ENCODE data around the gene MAPK8.

The MAPK8 gene

DNA sequence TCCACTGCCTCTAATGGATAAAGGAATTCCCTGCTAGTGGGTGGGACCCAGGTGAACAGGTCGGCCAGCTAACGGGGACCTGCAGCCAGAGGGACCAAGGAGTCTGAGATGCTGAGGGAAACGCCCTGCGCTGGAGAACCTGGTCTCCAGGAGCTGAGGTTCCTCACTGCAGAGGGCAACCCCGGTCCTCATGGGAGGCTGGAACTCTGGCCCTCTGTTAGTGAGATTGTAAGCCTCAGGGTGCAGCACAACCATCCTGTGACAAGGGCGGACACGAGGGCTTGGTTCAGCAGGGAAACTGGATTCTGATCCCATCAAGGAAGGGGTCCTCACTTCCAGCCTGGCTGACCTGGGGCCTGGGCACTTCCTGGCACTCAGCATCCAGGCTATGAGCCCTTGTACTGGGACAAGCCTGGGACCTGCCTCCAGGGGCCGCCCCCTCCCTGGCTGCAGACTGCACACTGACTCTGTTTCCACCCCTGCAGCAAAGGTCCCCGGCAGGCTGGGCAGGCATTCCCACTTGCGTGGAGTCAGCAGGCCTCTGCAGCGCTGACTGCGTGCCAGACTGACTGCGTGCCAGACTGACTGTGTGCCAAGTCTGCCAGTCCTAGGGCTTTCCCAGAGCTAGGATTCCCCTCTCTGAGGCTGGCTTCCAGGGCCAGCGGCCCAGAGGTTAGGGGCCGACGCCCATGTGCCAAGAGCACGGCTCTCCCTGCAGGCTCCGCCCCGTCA lies 143.2 kb downstream of the MAPK8 start:
- no peak for DNase-seq (ENCODE audit: low read depth in 2 of 2)

DNA sequence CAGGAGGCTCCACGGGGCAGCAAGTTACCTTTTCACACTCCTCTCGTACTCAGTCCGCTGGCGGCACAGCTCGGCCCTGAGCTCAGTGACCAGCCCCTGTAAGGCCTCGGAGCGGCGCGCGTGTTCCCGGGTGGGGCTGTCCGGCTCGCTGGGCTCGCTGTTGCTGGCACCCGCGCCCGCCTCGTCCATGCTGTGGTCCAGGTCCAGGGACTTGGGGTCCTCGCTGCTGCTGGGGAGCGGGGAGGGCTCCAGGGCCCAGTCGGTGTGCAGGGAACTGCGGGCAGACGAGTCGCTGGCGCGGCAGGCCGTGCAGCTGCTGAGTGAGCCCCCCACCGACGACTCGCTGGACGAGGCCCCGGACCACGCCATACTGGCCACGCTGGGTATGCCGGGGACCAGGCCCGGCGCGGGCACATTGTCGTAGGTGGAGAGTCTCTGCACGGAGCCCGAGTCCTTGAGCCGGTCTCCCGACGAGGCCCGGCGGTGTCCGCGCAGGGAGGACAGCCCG lies 143.8 kb downstream of the MAPK8 start:
- no peak for DNase-seq (ENCODE audit: low read depth in 2 of 2)

DNA sequence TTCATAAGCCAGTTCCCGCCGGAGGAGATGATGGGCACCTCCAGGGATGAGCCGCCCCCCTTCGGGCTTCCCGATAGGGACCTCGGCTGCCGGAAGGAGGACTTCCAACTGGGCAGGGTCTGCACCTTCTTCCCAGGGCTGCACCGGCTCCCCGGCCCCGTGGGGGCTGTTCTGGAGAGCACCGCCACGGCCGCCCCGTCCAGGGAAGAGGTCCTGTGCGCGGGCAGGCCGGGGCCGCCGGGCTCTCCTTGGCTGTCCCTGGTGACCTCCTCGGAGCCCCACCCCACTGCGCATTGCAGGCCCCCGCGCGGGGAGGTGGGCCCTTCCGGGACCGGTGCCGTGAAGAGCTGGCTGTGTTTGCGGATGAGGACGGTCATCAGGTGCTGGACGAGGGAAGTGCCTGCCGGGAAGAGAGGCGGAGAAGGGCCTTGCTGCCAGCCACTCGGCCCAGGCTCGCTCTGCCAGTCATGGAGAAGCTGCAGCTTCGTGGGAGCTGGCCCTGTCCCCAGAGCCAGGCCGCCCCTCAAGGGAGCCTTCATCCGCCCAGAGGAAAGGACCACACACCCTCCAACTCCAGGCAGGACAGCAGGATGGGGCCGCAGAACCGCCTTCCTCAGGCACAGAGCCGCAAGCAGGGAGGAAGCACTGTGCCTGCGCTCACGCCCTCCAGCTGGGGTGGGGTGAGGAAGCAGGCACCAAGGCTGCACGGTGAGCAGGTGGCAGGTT lies 144.4 kb downstream of the MAPK8 start:
- no peak for DNase-seq (ENCODE audit: low read depth in 2 of 2)

GRCh38 chr10:48451969-48452878 lies 145.7 kb downstream of the MAPK8 start:
- no peak for DNase-seq (ENCODE audit: low read depth in 2 of 2)

- DNase-seq (ENCODE audit: low read depth in 2 of 2), result no peak
Observed at GRCh38 chr10:48452879-48453412, 146.5 kb downstream of the MAPK8 start.

DNA sequence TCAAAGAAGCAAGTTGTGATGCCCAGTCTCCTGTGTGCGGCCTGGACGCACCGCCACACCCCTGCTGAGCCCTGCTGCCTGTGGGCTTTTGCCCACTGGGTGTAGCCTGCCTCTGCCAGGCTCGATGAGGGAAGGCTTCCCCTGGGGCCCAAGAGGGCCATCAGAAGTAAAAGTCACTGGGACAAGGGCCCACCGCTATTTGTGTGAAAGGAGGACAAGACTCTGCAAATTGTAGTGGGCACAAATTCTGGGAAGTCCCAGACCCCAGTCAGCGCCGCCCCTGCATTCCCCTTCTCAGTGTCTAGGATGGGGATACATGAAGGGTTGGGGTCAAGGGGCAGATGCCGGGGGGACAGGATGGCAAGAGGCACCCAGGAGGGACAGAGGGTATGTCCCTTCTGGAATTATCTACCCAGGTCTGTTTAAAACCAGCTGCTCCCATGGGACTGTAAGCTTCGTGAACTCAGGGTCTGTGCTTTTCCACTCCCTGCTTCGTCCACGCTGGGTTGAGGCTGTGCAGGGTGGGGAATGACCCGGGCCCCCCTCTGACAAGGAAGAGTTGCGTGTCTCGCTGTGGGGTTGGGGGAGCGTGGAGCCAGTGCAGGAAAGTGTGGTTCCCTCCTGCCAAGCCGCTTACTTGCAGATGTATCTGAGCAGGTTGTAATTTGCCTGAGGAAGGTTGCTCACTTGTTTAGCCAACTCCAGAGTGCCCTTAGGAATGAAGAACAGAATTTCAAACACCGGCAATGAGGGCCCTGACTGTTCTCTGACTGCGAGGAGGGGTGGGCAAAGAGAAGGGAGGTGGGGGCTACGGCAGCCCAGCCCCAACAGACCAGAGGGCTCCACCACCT lies 147.2 kb downstream of the MAPK8 start:
- no peak for DNase-seq (ENCODE audit: low read depth in 2 of 2)

DNA sequence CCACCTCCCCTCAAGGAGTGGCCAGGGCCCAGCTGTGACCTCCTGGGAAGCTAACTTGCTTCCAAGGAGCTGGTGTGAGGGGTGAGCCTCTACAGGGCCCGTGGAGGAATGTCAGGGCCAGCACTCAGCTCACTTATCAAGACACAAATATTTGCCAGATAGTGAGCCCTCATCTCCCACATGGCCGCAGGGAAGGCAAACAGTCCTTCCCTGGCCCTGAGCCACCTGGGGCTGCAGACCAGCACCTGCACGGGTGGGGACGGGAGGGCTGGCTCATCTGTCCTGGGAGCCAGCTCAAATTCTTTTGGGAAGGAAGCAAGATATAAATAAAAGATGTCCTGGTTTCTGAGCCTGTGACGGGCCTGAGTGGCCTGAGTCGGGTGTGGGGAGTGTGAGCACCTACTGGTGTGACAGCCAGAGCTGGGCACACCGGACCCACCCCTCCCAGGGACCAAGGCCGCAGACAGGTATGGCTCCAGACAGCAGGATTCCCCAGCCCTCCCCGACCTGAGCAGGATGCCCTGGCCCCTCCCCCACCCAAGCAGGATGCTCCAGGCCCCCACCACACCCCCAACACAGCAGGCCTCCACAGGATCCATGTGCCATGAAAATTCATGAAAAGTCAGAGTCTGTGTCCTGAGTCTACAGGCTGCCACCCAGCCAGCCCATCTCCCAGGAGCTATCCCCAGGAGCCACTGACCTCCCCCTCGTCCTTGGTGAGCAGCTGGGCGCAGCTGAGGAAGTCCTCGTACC lies 148.0 kb downstream of the MAPK8 start:
- no peak for DNase-seq (ENCODE audit: low read depth in 2 of 2)

GRCh38 chr10:48455055-48455391 lies 148.5 kb downstream of the MAPK8 start:
- DNase-seq (ENCODE audit: low read depth in 2 of 2), result no peak

GRCh38 chr10:48455392-48456151 lies 149.1 kb downstream of the MAPK8 start:
- DNase-seq (ENCODE audit: low read depth in 2 of 2), result no peak

GRCh38 chr10:48456361-48456804 lies 149.9 kb downstream of the MAPK8 start:
- no peak for DNase-seq (ENCODE audit: low read depth in 2 of 2)

DNA sequence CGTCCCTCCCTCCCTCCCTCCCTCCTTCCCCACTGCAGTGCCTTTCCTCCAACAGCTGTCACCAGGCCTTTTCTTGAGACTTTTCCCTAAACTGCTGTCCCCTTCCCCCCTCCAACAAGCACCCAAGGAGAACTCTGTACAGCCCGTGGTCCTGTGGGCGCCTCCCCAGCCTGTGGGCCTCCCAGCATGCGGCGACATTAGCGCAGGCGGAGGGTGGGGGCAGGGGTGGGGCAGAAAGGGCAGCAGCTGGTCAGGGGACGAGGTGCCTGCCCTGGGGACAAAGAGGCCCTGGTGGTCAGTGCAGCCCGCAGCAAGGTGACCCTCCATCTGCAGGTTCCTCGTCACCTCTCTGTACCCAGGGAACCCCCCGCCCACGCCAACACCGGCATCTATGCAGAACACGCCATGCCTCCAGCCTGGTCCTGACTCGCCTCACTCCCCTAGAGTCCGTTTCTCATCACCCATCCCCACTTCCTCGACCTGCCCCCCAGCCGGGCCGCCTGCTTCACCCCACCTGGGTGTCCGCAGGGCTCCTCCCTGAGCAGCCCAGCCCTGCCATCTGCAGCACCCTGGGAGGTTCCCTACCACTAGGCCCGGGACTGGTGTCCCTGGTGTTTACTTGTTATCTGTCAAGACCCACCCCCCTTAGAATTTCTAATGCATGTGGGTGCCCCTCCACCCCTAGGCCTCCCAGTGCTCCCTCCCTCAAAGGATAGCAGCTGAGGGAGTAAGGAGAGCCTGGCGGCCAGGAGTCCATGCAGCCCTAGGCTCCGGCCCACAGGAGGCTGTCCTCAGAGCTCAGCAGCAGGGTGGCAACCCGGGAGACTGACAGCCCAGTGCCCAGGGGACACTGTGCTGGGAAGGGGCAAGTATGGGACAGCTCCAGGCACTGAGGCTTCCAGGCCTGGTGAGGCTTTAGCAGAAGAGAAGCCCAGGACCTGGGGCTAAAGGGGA lies 150.6 kb downstream of the MAPK8 start:
- no peak for DNase-seq (ENCODE audit: low read depth in 2 of 2)

DNA sequence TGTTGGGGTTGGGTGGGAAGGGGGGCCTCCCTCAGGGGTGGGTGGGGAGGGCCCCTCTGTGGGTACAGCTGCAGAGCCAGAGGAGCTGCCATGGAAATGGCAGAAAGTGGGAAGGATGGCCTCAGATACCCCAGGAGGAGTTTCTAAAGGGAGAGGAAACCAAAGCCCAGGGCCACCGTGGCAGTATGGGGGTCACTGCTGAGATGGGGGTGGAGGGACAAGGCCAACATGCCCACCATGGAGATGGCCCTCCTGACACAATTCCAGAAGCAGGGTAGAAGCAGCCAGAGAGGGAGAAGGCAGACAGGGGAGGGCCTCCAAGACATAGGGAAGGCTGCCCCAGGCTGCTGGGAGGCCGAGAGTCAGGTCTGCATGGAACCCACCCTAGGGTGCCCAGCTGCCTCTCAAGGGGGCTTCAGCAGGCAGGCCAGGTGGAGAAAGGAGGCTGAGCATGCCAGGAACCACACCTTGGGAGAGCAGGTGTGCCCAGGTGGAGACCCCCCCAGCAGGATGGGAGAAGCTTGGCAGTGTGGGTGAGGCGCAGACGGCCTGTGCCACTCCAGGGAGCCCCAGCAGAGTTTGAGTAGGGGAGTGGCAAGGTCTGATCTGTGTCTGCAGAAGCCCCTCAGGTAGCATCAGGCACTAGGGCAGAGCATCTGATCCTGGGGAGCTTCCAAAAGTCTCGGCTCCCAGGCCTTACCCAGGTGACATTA lies 151.6 kb downstream of the MAPK8 start:
- DNase-seq (ENCODE audit: low read depth in 2 of 2), result no peak

- DNase-seq (ENCODE audit: low read depth in 2 of 2), result no peak
Observed at GRCh38 chr10:48458662-48459048, 152.2 kb downstream of the MAPK8 start.

DNA sequence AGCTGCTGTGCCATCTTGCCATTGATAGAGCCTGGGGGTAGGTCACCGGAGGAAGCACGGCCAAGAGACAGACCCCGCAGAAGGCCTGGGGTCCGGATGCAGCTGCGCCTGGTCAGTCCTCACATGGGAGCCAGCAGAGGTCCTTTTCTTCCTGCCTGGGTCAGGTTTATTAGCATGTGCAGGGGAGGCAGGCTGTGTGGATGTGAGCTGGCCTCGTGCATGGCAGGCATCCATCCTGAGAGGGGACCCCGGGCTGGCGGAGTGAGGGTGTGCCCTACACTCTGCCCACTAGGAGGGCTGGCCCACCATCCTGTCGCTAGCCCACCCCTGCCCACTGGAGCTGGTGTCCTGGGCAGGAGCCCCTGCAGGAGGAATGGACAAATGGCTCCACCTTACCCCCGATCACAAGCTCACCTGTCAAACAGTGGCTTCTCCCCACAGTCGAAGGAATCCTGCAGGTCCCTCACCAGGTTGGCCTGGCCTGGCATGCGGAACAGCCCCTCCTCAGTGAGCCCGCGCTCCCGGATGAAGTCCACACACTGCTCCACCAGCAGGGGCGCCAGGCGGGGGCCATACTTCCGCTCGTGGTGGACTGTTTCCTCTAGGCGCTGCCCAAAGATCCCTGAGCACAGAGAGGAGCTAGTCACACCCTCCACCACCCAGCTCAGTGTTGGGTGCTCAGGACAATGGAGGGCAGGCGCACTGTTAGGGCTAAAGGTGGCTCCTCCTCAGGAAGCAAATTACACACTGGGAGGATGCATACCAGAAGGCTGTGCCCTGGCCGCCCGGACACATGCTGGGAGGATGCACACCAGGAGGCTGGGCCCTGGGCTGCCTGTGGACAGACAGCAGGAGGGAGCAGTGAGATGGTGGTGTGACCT lies 153.0 kb downstream of the MAPK8 start:
- DNase-seq (ENCODE audit: low read depth in 2 of 2), result no peak

DNA sequence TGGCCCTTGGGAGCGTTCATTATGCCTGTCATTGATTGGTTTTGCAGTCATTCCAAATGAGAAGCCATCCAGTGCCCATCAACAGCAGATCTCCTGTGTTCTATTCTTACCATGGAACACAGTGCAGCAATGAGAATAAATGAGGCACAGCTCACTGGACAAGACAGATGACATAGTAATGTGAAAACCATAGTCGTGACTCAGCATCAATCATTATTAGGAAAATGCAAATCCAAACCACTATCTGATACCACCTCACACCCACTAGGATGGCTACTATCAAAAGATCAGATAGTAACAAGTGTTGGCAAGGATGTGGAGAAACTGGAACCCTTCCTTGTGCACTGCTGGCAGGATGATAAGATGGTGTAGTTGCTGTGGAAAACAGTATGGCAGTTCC lies 153.7 kb downstream of the MAPK8 start:
- no peak for DNase-seq (ENCODE audit: low read depth in 2 of 2)

GRCh38 chr10:48461623-48462481 lies 155.4 kb downstream of the MAPK8 start:
- DNase-seq (ENCODE audit: low read depth in 2 of 2), result no peak
